ENCODE measurements around the gene SMG6. TPM values are rescaled to one million over a fixed set of nuclear protein-coding genes. Genes with fewer than 3 reads are reported as not detected.

Gene SMG6
- total and polyA plus RNA-seq, 4 experiments from 2014 or later: 3.8 to 58.5 (median 30.6) TPM

DNA sequence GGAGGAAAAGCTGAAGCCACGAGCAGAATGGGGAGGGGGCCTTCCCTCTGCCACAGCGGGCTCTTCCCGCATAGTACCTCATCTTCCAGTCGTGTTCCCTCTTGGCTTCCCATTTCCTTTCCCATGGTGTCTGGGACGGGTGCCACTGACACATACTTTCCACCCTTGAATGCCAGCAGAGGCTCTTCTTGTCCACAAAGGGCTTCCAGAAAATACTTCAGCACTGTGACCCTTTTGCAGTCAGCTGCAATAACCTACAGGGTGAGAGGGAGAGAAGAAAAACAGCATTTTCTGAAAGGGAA is 218.0 kb downstream of the SMG6 start:
- H3K27ac ChIP-seq (ENCODE audit: low read depth, low read length): no peak overlapping the region
- H3K4me1 ChIP-seq (ENCODE audit: insufficient read depth, low read length): peaks cover 44% of the 10 kb centered on the region
- Mint-ChIP-seq H3K27ac (peak overlapping the region in 2 of 7 donors; percentile 41 to 60), H3K4me1 (peaks cover 35 to 57% (median 49%) of the 10 kb centered on the region in 4 donors), H3K4me3 (no peak overlapping the region), H3K27me3 (no peaks in the 10 kb centered on the region), H3K36me3 (peaks cover 43 to 44% of the 10 kb centered on the region in 2 donors), H3K9me3 (peaks cover 0 to 1% (median 0%) of the 10 kb centered on the region in 8 donors)
- H3K36me3 ChIP-seq (ENCODE audit: insufficient read depth, low read length): peaks cover 22% of the 10 kb centered on the region
- H3K27me3 ChIP-seq (ENCODE audit: insufficient read depth, low read length): no peaks in the 10 kb centered on the region
- DNase-seq: no peak
- H3K4me3 ChIP-seq (ENCODE audit: low read length in 2 of 2): no peak overlapping the region
- CTCF ChIA-PET (ENCODE audit: partially characterized antibody): no interaction called here
- H3K9me3 ChIP-seq (ENCODE audit: control insufficient read depth in 1 of 2, low read length in 2 of 2): no peaks in the 10 kb centered on the region
- POLR2A ChIA-PET (ENCODE audit: partially characterized antibody): no interaction called here
- intact Hi-C loops (cut with micrococcal nuclease): loop anchor here (10.0 kb wide), 1 partner anchor 59 kb away; no protein-coding TSS in a partner anchor

DNA sequence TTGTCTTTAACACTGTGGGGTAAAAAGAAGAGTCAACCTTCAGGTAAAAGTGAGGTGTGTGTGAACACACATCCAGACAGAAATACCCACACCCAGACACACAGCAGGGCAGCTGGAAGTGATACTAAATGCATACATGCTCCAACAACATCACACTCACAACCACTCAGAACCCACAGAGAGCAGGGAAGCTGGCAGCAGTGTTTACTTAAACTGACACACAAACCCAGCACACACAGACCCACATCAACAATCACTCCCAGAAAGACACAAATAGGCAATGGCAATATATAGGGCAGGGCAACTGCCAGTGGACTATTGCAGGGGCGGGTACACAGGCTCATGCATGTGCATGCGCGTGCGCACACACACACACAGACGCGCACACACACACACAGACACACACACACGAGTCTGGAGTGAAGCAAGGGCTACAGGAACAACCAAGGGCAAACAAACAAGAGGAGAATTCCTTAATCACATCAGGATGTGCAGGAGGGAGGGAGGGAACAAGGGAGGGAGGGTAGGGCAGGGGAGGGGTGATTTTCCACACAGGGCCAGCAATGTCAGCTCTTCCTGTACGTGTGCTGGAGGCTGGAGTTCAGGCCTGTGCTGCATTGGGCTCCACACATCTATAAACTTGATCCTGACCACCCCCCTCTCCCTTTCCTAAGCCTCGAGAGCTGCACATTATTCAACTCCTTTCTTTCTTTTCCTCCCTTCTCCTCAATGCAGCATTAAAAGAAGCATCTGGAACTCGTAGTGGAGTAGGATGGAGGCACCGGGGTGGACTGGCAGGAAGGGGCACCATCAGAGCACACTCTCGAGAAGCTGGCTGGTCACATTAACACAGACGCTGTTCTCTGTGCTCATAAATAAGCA is 218.6 kb downstream of the SMG6 start:
- H3K36me3 ChIP-seq (ENCODE audit: insufficient read depth, low read length): peaks cover 22% of the 10 kb centered on the region
- intact Hi-C loops (cut with micrococcal nuclease): loop anchor here (10.0 kb wide), 1 partner anchor 60 kb away; no protein-coding TSS in a partner anchor
- no peaks in the 10 kb centered on the region for H3K27me3 Mint-ChIP-seq
- H3K4me1 Mint-ChIP-seq: peaks cover 31 to 51% (median 43%) of the 10 kb centered on the region in 4 donors
- no peak overlapping the region for H3K27ac ChIP-seq (ENCODE audit: low read depth, low read length)
- H3K4me3 Mint-ChIP-seq: peak overlapping the region in 2 of 8 donors; percentile 20 to 50
- peak overlapping the region in 3 of 7 donors; percentile 25 to 42 (median 37) for H3K27ac Mint-ChIP-seq
- H3K4me1 ChIP-seq (ENCODE audit: insufficient read depth, low read length): peaks cover 38% of the 10 kb centered on the region
- H3K4me3 ChIP-seq (ENCODE audit: low read length in 2 of 2): no peak overlapping the region
- CTCF ChIA-PET (ENCODE audit: partially characterized antibody): interaction anchor here (1.3 to 1.5 kb wide), 2 partner anchors 31 to 160 kb away, joined by 3 read pairs; partner anchors contain the start of gene HIC1
- H3K36me3 Mint-ChIP-seq: peaks cover 44 to 49% of the 10 kb centered on the region in 2 donors
- H3K9me3 Mint-ChIP-seq: peaks cover 0 to 1% (median 0%) of the 10 kb centered on the region in 8 donors
- no peaks in the 10 kb centered on the region for H3K9me3 ChIP-seq (ENCODE audit: control insufficient read depth in 1 of 2, low read length in 2 of 2)
- POLR2A ChIA-PET (ENCODE audit: partially characterized antibody): interaction anchor here (1.1 kb wide), 1 partner anchor 169 kb away, joined by 3 read pairs; no protein-coding TSS in a partner anchor
- DNase-seq: no peak
- no peaks in the 10 kb centered on the region for H3K27me3 ChIP-seq (ENCODE audit: insufficient read depth, low read length)

DNA sequence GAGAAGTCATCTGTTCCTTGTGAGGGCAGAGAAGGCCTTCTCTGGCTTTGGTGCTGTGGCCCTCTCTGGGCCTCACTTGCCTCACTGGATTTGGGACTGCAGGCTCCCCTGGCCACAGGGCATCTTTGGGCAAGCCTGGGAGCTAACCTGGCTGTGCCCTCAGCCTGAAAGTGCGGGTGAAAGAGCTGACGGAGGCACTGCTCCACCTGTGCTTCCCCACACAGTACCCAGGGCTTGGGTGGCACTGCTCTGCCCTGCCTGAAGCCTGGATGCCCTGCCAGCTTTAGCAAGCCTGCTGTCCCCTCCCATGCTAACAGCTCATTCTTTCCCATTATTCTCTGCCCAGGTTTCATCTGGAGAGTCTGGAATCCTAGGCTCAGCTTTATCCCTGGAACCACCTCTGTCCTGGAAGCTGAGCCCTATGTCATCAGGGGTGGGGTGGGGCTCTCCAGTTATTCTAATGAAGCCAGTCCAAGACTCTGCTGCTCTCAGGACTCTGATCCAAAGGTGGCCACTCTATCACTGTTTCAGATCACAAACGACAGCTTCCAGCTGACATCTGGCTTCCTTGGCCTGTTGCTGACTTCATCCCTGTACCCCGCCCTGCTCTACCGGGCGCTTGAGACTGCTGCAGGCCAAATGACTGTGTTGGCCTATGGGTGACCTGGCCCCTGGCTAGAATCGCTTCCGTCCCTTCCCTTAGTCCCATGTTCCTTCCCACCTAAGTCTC is 219.4 kb downstream of the SMG6 start:
- peak overlapping the region in 1 of 8 donors; percentile 20 for H3K4me3 Mint-ChIP-seq
- POLR2A ChIA-PET (ENCODE audit: partially characterized antibody): interaction anchor here (1.1 kb wide), 1 partner anchor 170 kb away, joined by 3 read pairs; no protein-coding TSS in a partner anchor
- CTCF ChIA-PET (ENCODE audit: partially characterized antibody): interaction anchor here (1.3 to 2.7 kb wide), 3 partner anchors 26 to 161 kb away, joined by 3 to 10 read pairs (median 3); partner anchors contain the start of gene HIC1
- H3K27ac Mint-ChIP-seq: peak overlapping the region in 2 of 7 donors; percentile 25 to 60
- H3K9me3 Mint-ChIP-seq: no peaks in the 10 kb centered on the region
- H3K27me3 Mint-ChIP-seq: no peaks in the 10 kb centered on the region
- Histone ChIP-seq H3K36me3 (ENCODE audit: insufficient read depth, low read length) (peaks cover 22% of the 10 kb centered on the region), H3K27me3 (ENCODE audit: insufficient read depth, low read length) (no peaks in the 10 kb centered on the region), H3K9me3 (ENCODE audit: control insufficient read depth in 1 of 2, low read length in 2 of 2) (no peaks in the 10 kb centered on the region), H3K4me1 (ENCODE audit: insufficient read depth, low read length) (peaks cover 33% of the 10 kb centered on the region), H3K4me3 (ENCODE audit: low read length in 2 of 2) (no peak overlapping the region), H3K27ac (ENCODE audit: low read depth, low read length) (no peak overlapping the region)
- peaks cover 26 to 43% (median 37%) of the 10 kb centered on the region in 4 donors for H3K4me1 Mint-ChIP-seq
- intact Hi-C loops (cut with micrococcal nuclease): loop anchor here (10.0 kb wide), 1 partner anchor 61 kb away; no protein-coding TSS in a partner anchor
- DNase-seq: no peak
- peaks cover 45 to 56% of the 10 kb centered on the region in 2 donors for H3K36me3 Mint-ChIP-seq

DNA sequence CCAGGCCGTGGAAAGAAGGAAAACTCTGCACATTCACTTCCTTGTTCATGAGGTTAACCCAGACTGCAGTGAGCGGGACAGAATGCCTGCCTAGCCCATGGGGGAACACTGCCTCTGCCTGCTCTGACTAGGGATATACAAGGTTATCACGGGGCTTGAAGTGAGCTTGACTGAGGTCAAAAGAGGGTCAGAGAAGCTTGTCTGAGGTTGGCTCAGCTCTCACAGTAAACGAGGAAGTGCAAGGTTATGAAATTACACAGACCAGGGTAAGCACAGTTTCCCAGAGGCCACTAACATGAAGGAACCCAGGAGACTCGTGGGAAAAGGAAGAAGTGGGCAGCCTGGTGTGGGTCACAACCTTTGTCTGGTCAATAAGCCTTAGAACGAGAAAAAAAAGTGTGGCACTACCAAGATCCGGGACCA is 220.0 kb downstream of the SMG6 start:
- ChIA-PET POLR2A (ENCODE audit: partially characterized antibody) (interaction anchor here (1.1 kb wide), 1 partner anchor 170 kb away, joined by 3 read pairs; no protein-coding TSS in a partner anchor), CTCF (ENCODE audit: partially characterized antibody) (interaction anchor here (1.0 to 2.7 kb wide), 3 partner anchors 7 to 161 kb away, joined by 3 to 10 read pairs (median 3); no protein-coding TSS in a partner anchor)
- Mint-ChIP-seq H3K4me3 (no peak overlapping the region), H3K27ac (peak overlapping the region in 3 of 7 donors; percentile 44 to 61 (median 52)), H3K27me3 (peaks cover 0 to 1% of the 10 kb centered on the region in 2 donors), H3K36me3 (peaks cover 49 to 61% of the 10 kb centered on the region in 2 donors), H3K4me1 (peaks cover 21 to 37% (median 32%) of the 10 kb centered on the region in 4 donors), H3K9me3 (no peaks in the 10 kb centered on the region)
- Histone ChIP-seq H3K9me3 (ENCODE audit: control insufficient read depth in 1 of 2, low read length in 2 of 2) (no peaks in the 10 kb centered on the region), H3K36me3 (ENCODE audit: insufficient read depth, low read length) (peaks cover 22% of the 10 kb centered on the region), H3K4me3 (ENCODE audit: low read length in 2 of 2) (no peak overlapping the region), H3K27me3 (ENCODE audit: insufficient read depth, low read length) (no peaks in the 10 kb centered on the region), H3K4me1 (ENCODE audit: insufficient read depth, low read length) (peaks cover 27% of the 10 kb centered on the region), H3K27ac (ENCODE audit: low read depth, low read length) (no peak overlapping the region)
- DNase-seq: no peak
- intact Hi-C loops (cut with micrococcal nuclease): loop anchor here (10.0 kb wide), 1 partner anchor 61 kb away; no protein-coding TSS in a partner anchor

DNA sequence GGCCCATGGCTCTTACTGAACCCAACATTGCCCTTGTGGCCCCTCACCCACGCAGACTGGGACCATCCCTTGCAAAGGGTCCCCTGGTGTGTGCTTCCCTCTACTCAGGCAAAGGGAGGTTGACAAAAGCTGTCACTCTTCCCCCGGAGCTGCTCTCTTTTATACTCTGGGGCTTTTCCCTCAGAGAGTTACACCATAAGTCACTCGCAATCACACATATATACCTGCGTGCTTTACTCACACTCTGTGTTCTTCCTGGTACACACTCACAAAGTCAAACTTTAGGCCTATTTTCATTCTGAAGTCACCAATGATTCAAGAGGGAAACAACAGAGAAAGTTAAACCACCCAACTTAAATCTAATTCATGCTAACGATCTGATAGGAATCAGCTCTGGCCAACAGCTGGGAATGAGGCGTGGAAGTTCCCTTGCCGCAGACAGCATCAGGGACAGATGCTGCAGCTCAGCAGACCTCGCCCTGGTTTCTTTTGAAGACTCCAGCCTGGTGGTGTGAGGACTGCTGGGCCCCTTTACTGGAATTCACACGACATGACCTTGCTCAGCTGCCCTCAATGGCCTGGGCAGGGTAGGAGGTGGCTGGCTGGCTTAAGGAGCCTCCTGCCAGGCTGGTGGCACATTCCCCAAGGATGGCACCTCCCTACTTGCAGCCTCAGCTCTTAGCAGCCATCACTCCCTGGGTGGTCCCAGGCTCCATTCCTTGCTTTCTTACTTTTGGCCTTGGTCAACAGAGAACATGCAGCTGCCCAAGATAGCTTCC is 221.4 kb downstream of the SMG6 start:
- Mint-ChIP-seq H3K4me3 (peak overlapping the region in 1 of 8 donors; percentile 35), H3K27ac (peak overlapping the region in 5 of 7 donors; percentile 14 to 70 (median 45)), H3K9me3 (no peaks in the 10 kb centered on the region), H3K36me3 (peaks cover 58 to 72% of the 10 kb centered on the region in 2 donors), H3K4me1 (peaks cover 7 to 23% (median 20%) of the 10 kb centered on the region in 4 donors), H3K27me3 (peaks cover 0 to 1% of the 10 kb centered on the region in 2 donors)
- Histone ChIP-seq H3K9me3 (ENCODE audit: control insufficient read depth in 1 of 2, low read length in 2 of 2) (no peaks in the 10 kb centered on the region), H3K4me1 (ENCODE audit: insufficient read depth, low read length) (peaks cover 13% of the 10 kb centered on the region), H3K27me3 (ENCODE audit: insufficient read depth, low read length) (no peaks in the 10 kb centered on the region), H3K36me3 (ENCODE audit: insufficient read depth, low read length) (peaks cover 31% of the 10 kb centered on the region), H3K4me3 (ENCODE audit: low read length in 2 of 2) (no peak overlapping the region), H3K27ac (ENCODE audit: low read depth, low read length) (no peak overlapping the region)
- no peak for DNase-seq
- ChIA-PET POLR2A (ENCODE audit: partially characterized antibody) (interaction anchor here (0.8 to 1.7 kb wide), 2 partner anchors 11 to 162 kb away, joined by 3 to 5 read pairs; no protein-coding TSS in a partner anchor), CTCF (ENCODE audit: partially characterized antibody) (interaction anchor here (1.0 to 2.7 kb wide), 3 partner anchors 9 to 162 kb away, joined by 3 to 10 read pairs (median 5); no protein-coding TSS in a partner anchor)
- intact Hi-C loops (cut with micrococcal nuclease): loop anchor here (10.0 kb wide), 1 partner anchor 63 kb away; no protein-coding TSS in a partner anchor

DNA sequence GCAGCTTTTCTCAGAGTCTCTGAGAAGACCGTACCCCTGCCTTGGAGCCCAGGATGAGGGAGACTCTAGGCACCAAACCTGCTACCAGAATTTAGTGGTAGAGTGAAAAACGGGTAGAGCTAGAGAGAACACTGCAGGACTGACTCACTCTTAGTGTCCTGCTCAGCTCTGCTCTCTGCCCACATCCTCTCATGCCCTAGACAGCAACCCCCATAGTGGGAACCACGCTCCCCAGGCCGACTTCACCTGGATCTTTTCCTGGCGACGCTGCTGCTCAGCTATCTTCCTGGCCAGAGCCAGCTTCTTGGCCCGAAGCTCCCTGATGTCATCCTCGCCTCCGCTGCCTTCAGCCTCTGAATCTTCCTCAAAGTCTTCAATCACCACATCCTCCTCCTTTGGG is 222.0 kb downstream of the SMG6 start:
- ChIA-PET POLR2A (ENCODE audit: partially characterized antibody) (interaction anchor here (0.8 to 1.7 kb wide), 2 partner anchors 133 to 163 kb away, joined by 3 to 5 read pairs; no protein-coding TSS in a partner anchor), CTCF (ENCODE audit: partially characterized antibody) (interaction anchor here (2.2 to 2.7 kb wide), 2 partner anchors 23 to 163 kb away, joined by 5 to 10 read pairs; no protein-coding TSS in a partner anchor)
- peaks cover 7% of the 10 kb centered on the region for H3K4me1 ChIP-seq (ENCODE audit: insufficient read depth, low read length)
- intact Hi-C loops (cut with micrococcal nuclease): loop anchor here (10.0 kb wide), 1 partner anchor 63 kb away; no protein-coding TSS in a partner anchor
- Mint-ChIP-seq H3K27ac (peak overlapping the region in 4 of 7 donors; percentile 22 to 70 (median 50)), H3K9me3 (no peaks in the 10 kb centered on the region), H3K36me3 (peaks cover 62 to 79% of the 10 kb centered on the region in 2 donors), H3K4me1 (peaks cover 2 to 16% (median 15%) of the 10 kb centered on the region in 4 donors), H3K4me3 (peak overlapping the region in 1 of 8 donors; percentile 35), H3K27me3 (peaks cover 0 to 1% of the 10 kb centered on the region in 2 donors)
- no peaks in the 10 kb centered on the region for H3K9me3 ChIP-seq (ENCODE audit: control insufficient read depth in 1 of 2, low read length in 2 of 2)
- no peak overlapping the region for H3K27ac ChIP-seq (ENCODE audit: low read depth, low read length)
- no peak overlapping the region for H3K4me3 ChIP-seq (ENCODE audit: low read length in 2 of 2)
- no peaks in the 10 kb centered on the region for H3K27me3 ChIP-seq (ENCODE audit: insufficient read depth, low read length)
- no peak for DNase-seq
- H3K36me3 ChIP-seq (ENCODE audit: insufficient read depth, low read length): peaks cover 33% of the 10 kb centered on the region

Measured in CD4-positive, alpha-beta memory T cell (primary cell).